ENCODE results near the gene PPT2. TPM values are rescaled to one million over a fixed set of nuclear protein-coding genes. Genes with fewer than 3 reads are reported as not detected.
A peak's percentile ranks its signal among the peaks of the same experiment; 100 is the strongest.

The PPT2 gene
- total and polyA plus RNA-seq, 2 of the 13 experiments (the other 11 are each of a cell fraction or from before 2014, with no cell fraction given): 39.2 to 61.8 TPM

DNA sequence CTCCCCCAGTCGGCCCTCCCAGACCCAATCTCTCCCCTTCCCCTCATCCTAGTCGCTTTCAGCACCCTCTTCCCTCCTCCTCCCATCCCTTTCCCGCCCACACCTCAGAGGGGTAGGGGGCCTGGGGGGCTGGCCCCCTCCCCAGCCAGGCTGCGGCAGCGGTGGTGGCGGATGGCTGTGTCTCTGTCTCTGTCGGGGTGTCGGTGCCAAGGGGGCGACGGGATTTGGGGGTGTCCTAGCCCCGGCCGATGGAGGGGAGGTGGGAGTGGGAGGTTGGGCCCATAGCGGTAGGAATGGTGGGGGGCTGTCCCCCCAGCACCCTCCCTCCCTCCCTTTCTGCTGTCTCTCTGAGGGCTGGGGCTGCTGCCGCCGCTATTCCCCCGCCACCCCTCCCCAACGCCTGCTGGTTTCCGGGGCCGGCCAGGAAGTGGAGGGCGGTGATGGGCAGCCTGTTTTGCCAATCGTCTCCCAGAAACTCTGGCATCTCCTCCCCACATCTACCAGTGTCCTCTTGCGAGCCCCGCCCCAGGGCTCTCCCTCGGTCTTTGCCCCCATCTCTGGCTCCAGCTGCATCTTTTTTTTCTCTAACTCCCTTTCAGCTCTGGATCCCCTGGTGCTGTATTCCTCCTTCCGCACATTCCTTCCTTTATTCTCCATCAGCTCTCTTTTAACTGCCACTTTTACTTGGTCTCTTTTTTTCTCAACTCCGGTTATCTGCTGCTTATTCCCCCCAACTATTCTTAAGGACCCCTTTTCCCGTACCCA is 22.0 kb downstream of the PPT2 start, which contains the start of gene AGPAT1 (continued):
- TF ChIP-seq NKX3-1 (CRISPR knock-in tag; IDR thresholded peaks at IDR 0.05) (no peak), ZBTB7A (CRISPR knock-in tag; IDR thresholded peaks at IDR 0.05) (peak; percentile 90; the same call in 1 of the 2 replicates), ZNF781 (CRISPR knock-in tag; IDR thresholded peaks at IDR 0.05; ENCODE audit: borderline replicate concordance, not compliant biosample characterization) (peak; percentile 17), SP1 (IDR thresholded peaks at IDR 0.05) (no peak), SP1 (CRISPR knock-in tag; IDR thresholded peaks at IDR 0.05) (peak; percentile 42; the same call in 1 of the 2 replicates), ZNF775 (CRISPR knock-in tag; IDR thresholded peaks at IDR 0.05; ENCODE audit: borderline replicate concordance) (no peak), ZNF747 (CRISPR knock-in tag; IDR thresholded peaks at IDR 0.05; ENCODE audit: borderline replicate concordance) (no peak; the same call in 1 of the 2 replicates), KDM5B (CRISPR knock-in tag; IDR thresholded peaks at IDR 0.05; ENCODE audit: borderline replicate concordance) (peak; percentile 89; the same call in 1 of the 2 replicates), ZNF264 (CRISPR knock-in tag; IDR thresholded peaks at IDR 0.05) (peak; percentile 40; the same call in 1 of the 2 replicates), PHF8 (CRISPR knock-in tag; IDR thresholded peaks at IDR 0.05) (peak; percentile 70), EP300 (IDR thresholded peaks at IDR 0.05; ENCODE audit: low read depth in 2 of 2, low read length in 2 of 2) (peak in 1 of 2 experiments; percentile 24; a peak in 1 of 4 replicates), EP300 (CRISPR knock-in tag; IDR thresholded peaks at IDR 0.05; ENCODE audit: borderline replicate concordance) (no peak), CCAR2 (optimal IDR thresholded peaks at IDR 0.05; ENCODE audit: low read depth, low read length) (no peak), FOXA3 (CRISPR knock-in tag; IDR thresholded peaks at IDR 0.05) (peak; percentile 8; the same call in 1 of the 2 replicates), YY1 (IDR thresholded peaks at IDR 0.05; ENCODE audit: insufficient read depth, insufficient replicate concordance, low read depth, low read length) (peak; percentile 32), ZNF101 (CRISPR knock-in tag; IDR thresholded peaks at IDR 0.05; ENCODE audit: borderline replicate concordance, low read depth) (peak; percentile 53; the same call in 1 of the 2 replicates), ZNF451 (CRISPR knock-in tag; IDR thresholded peaks at IDR 0.05) (no peak), ZNF660 (CRISPR knock-in tag; IDR thresholded peaks at IDR 0.05; ENCODE audit: borderline replicate concordance, low read depth) (no peak)
- TF ChIP-seq, protein P1, sequence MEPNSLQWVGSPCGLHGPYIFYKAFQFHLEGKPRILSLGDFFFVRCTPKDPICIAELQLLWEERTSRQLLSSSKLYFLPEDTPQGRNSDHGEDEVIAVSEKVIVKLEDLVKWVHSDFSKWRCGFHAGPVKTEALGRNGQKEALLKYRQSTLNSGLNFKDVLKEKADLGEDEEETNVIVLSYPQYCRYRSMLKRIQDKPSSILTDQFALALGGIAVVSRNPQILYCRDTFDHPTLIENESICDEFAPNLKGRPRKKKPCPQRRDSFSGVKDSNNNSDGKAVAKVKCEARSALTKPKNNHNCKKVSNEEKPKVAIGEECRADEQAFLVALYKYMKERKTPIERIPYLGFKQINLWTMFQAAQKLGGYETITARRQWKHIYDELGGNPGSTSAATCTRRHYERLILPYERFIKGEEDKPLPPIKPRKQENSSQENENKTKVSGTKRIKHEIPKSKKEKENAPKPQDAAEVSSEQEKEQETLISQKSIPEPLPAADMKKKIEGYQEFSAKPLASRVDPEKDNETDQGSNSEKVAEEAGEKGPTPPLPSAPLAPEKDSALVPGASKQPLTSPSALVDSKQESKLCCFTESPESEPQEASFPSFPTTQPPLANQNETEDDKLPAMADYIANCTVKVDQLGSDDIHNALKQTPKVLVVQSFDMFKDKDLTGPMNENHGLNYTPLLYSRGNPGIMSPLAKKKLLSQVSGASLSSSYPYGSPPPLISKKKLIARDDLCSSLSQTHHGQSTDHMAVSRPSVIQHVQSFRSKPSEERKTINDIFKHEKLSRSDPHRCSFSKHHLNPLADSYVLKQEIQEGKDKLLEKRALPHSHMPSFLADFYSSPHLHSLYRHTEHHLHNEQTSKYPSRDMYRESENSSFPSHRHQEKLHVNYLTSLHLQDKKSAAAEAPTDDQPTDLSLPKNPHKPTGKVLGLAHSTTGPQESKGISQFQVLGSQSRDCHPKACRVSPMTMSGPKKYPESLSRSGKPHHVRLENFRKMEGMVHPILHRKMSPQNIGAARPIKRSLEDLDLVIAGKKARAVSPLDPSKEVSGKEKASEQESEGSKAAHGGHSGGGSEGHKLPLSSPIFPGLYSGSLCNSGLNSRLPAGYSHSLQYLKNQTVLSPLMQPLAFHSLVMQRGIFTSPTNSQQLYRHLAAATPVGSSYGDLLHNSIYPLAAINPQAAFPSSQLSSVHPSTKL (CRISPR knock-in tag; IDR thresholded peaks at IDR 0.05): 0 out of 2 replicates have a peak, but pooled peaks have one; percentile 22
- TF ChIP-seq, protein P2, sequence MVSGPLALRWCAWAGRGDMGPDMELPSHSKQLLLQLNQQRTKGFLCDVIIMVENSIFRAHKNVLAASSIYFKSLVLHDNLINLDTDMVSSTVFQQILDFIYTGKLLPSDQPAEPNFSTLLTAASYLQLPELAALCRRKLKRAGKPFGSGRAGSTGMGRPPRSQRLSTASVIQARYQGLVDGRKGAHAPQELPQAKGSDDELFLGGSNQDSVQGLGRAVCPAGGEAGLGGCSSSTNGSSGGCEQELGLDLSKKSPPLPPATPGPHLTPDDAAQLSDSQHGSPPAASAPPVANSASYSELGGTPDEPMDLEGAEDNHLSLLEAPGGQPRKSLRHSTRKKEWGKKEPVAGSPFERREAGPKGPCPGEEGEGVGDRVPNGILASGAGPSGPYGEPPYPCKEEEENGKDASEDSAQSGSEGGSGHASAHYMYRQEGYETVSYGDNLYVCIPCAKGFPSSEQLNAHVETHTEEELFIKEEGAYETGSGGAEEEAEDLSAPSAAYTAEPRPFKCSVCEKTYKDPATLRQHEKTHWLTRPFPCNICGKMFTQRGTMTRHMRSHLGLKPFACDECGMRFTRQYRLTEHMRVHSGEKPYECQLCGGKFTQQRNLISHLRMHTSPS (CRISPR knock-in tag; IDR thresholded peaks at IDR 0.05; ENCODE audit: low read depth): 0 out of 2 replicates have a peak, but pooled peaks have one; percentile 25
- TF ChIP-seq, protein P3, sequence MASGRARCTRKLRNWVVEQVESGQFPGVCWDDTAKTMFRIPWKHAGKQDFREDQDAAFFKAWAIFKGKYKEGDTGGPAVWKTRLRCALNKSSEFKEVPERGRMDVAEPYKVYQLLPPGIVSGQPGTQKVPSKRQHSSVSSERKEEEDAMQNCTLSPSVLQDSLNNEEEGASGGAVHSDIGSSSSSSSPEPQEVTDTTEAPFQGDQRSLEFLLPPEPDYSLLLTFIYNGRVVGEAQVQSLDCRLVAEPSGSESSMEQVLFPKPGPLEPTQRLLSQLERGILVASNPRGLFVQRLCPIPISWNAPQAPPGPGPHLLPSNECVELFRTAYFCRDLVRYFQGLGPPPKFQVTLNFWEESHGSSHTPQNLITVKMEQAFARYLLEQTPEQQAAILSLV (CRISPR knock-in tag; IDR thresholded peaks at IDR 0.05; ENCODE audit: borderline replicate concordance): peak; percentile 96; the same call in 1 of the 2 replicates
